ENCODE data around the gene CC2D1B. TPM values are rescaled to one million over a fixed set of nuclear protein-coding genes. Genes with fewer than 3 reads are reported as not detected.

CC2D1B gene
- total and polyA plus RNA-seq, 9 of the 15 experiments (the other 6 are each of a cell fraction or from before 2014, with no cell fraction given), result 1.2 to 33.6 (median 25.5) TPM

DNA sequence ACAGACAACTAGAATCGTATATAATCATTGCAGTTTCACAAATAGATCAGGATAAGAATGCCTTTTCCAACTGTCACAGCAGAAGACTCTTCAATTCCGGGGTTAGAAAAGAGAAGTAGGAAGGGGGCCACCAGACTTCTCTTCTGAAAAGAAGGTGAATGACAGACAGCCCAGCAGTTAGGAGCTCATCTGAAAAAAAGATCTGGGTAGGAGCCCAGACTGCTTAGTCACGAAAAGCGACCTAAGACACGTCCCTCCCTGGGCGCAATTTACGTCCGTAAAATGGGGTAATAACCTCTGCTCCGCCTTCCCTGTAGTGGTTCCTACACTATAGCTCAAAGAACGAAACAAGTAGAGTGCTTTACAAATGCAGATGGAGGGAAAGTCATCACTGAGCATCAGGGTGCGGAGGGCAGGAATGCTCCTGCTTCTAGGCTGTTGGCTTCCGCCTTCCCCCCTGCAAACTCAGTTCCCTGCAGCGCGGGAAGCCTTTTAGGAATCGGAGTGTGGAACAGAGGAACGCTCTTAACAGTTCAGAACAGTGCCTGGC, 37.6 kb upstream of the CC2D1B start (continued):
- TF ChIP-seq, protein P1, sequence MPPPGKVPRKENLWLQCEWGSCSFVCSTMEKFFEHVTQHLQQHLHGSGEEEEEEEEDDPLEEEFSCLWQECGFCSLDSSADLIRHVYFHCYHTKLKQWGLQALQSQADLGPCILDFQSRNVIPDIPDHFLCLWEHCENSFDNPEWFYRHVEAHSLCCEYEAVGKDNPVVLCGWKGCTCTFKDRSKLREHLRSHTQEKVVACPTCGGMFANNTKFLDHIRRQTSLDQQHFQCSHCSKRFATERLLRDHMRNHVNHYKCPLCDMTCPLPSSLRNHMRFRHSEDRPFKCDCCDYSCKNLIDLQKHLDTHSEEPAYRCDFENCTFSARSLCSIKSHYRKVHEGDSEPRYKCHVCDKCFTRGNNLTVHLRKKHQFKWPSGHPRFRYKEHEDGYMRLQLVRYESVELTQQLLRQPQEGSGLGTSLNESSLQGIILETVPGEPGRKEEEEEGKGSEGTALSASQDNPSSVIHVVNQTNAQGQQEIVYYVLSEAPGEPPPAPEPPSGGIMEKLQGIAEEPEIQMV (tag; conservative IDR thresholded peaks at IDR 0.05; ENCODE audit: low read depth), result no peak
- TF ChIP-seq MCM2 (IDR thresholded peaks at IDR 0.05; ENCODE audit: low read depth), result no peak
- TF ChIP-seq PHF21A (IDR thresholded peaks at IDR 0.05; ENCODE audit: borderline replicate concordance, low read depth), result no peak
- no peak for TF ChIP-seq SLC30A9 (CRISPR knock-in tag; IDR thresholded peaks at IDR 0.05)
- TF ChIP-seq, protein P2, sequence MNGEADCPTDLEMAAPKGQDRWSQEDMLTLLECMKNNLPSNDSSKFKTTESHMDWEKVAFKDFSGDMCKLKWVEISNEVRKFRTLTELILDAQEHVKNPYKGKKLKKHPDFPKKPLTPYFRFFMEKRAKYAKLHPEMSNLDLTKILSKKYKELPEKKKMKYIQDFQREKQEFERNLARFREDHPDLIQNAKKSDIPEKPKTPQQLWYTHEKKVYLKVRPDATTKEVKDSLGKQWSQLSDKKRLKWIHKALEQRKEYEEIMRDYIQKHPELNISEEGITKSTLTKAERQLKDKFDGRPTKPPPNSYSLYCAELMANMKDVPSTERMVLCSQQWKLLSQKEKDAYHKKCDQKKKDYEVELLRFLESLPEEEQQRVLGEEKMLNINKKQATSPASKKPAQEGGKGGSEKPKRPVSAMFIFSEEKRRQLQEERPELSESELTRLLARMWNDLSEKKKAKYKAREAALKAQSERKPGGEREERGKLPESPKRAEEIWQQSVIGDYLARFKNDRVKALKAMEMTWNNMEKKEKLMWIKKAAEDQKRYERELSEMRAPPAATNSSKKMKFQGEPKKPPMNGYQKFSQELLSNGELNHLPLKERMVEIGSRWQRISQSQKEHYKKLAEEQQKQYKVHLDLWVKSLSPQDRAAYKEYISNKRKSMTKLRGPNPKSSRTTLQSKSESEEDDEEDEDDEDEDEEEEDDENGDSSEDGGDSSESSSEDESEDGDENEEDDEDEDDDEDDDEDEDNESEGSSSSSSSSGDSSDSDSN (IDR thresholded peaks at IDR 0.05; ENCODE audit: borderline replicate concordance in 1 of 2, low read depth in 2 of 2, low read length in 2 of 2), result no peak
- no peak for TF ChIP-seq PML (IDR thresholded peaks at IDR 0.05; ENCODE audit: low read length)
- TF ChIP-seq NFYB (IDR thresholded peaks at IDR 0.05; ENCODE audit: extremely low read depth, insufficient read length), result no peak
- TF ChIP-seq ETV6 (IDR thresholded peaks at IDR 0.05; ENCODE audit: borderline replicate concordance in 1 of 2, low read depth in 2 of 2, low read length in 1 of 2), result no peak
- no peak for TF ChIP-seq ETV6 (CRISPR knock-in tag; IDR thresholded peaks at IDR 0.05; ENCODE audit: borderline replicate concordance)
- no peak for TF ChIP-seq ZC3H11A (IDR thresholded peaks at IDR 0.05; ENCODE audit: low read depth, low read length)
- TF ChIP-seq KDM4B (IDR thresholded peaks at IDR 0.05; ENCODE audit: borderline replicate concordance in 2 of 2, low read depth in 1 of 2), result 0 out of 4 replicates have a peak, but pooled peaks of 1 of the 2 experiments have one; percentile 2
- no peak for TF ChIP-seq CBFB (CRISPR knock-in tag; IDR thresholded peaks at IDR 0.05)
- no peak for TF ChIP-seq POLR3A (IDR thresholded peaks at IDR 0.05; ENCODE audit: borderline replicate concordance, extremely low read depth, insufficient read depth, insufficient read length)
- no peak for TF ChIP-seq SIN3B (IDR thresholded peaks at IDR 0.05; ENCODE audit: low read depth)
- TF ChIP-seq JUND (IDR thresholded peaks at IDR 0.05; ENCODE audit: borderline replicate concordance, low read depth, low read length), result peak; percentile 53
- no peak; the same call in 2 of the 3 replicates for TF ChIP-seq JUND (tag; IDR thresholded peaks at IDR 0.05; ENCODE audit: borderline replicate concordance, low read depth, low read length)
- no peak for TF ChIP-seq RUNX1 (IDR thresholded peaks at IDR 0.05; ENCODE audit: low read depth)
- no peak for TF ChIP-seq HSF4 (CRISPR knock-in tag; IDR thresholded peaks at IDR 0.05; ENCODE audit: borderline replicate concordance)
- TF ChIP-seq, protein P3, sequence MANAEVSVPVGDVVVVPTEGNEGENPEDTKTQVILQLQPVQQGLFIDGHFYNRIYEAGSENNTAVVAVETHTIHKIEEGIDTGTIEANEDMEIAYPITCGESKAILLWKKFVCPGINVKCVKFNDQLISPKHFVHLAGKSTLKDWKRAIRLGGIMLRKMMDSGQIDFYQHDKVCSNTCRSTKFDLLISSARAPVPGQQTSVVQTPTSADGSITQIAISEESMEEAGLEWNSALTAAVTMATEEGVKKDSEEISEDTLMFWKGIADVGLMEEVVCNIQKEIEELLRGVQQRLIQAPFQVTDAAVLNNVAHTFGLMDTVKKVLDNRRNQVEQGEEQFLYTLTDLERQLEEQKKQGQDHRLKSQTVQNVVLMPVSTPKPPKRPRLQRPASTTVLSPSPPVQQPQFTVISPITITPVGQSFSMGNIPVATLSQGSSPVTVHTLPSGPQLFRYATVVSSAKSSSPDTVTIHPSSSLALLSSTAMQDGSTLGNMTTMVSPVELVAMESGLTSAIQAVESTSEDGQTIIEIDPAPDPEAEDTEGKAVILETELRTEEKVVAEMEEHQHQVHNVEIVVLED (CRISPR knock-in tag; IDR thresholded peaks at IDR 0.05), result no peak
- TF ChIP-seq, protein P4, sequence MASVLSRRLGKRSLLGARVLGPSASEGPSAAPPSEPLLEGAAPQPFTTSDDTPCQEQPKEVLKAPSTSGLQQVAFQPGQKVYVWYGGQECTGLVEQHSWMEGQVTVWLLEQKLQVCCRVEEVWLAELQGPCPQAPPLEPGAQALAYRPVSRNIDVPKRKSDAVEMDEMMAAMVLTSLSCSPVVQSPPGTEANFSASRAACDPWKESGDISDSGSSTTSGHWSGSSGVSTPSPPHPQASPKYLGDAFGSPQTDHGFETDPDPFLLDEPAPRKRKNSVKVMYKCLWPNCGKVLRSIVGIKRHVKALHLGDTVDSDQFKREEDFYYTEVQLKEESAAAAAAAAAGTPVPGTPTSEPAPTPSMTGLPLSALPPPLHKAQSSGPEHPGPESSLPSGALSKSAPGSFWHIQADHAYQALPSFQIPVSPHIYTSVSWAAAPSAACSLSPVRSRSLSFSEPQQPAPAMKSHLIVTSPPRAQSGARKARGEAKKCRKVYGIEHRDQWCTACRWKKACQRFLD (CRISPR knock-in tag; IDR thresholded peaks at IDR 0.05), result no peak; the same call in 1 of the 2 replicates
- no peak for TF ChIP-seq BRCA1 (IDR thresholded peaks at IDR 0.05)
- TF ChIP-seq BRCA1 (CRISPR knock-in tag; IDR thresholded peaks at IDR 0.05), result no peak
